ENCODE results near the gene ARHGEF16.

DNA sequence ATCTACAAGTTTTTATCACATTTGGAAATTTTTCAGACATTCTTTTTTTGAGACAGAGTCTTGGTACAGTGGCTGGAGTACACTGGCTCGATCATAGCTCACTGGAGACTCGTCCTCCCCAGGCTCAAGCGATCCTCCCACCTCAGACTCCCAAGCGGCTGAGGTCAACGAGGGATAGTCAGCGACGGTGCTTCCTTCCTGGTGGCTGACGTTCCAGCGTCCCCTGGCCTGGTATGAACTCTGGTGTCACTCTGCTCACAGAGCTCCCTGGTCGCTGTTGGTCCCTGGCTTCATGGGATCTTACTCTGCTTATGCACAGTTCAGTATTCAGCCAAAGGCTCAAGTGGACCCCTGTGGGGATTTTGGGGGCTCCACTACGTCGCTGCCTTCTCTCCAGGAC, 3.5 kb upstream of the ARHGEF16 start:
- TF ChIP-seq, protein P1, sequence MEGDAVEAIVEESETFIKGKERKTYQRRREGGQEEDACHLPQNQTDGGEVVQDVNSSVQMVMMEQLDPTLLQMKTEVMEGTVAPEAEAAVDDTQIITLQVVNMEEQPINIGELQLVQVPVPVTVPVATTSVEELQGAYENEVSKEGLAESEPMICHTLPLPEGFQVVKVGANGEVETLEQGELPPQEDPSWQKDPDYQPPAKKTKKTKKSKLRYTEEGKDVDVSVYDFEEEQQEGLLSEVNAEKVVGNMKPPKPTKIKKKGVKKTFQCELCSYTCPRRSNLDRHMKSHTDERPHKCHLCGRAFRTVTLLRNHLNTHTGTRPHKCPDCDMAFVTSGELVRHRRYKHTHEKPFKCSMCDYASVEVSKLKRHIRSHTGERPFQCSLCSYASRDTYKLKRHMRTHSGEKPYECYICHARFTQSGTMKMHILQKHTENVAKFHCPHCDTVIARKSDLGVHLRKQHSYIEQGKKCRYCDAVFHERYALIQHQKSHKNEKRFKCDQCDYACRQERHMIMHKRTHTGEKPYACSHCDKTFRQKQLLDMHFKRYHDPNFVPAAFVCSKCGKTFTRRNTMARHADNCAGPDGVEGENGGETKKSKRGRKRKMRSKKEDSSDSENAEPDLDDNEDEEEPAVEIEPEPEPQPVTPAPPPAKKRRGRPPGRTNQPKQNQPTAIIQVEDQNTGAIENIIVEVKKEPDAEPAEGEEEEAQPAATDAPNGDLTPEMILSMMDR (IDR thresholded peaks at IDR 0.05): no peak
- TF ChIP-seq POLR2A (IDR thresholded peaks at IDR 0.05) (no peak), EP300 (IDR thresholded peaks at IDR 0.05) (no peak)
